ENCODE data around the gene REPIN1. TPM values are rescaled to one million over a fixed set of nuclear protein-coding genes. Genes with fewer than 3 reads are reported as not detected.

Gene REPIN1
- polyA plus RNA-seq, 2 of the 4 experiments (the other 2 are of a cell fraction): 48.1 to 101 TPM

- no peak for DNase-seq (ENCODE audit: low read depth in 1 of 2, low spot score in 1 of 2)
- WGBS (ENCODE audit: missing lambda C conversion rate): 63% methylated on average over 63 of the region's 82 CpGs
- POLR2A ChIA-PET: no interaction called here
- Histone ChIP-seq H3K9me3 (no peaks in the 10 kb centered on the region), H3K27ac (peak within 1 kb of the TSS in 1 of 2 experiments; percentile 58; a peak in 3 of 6 replicates), H3K4me3 (peak within 1 kb of the TSS; percentile 35; the same call in 2 of the 3 replicates), H3K4me2 (peak within 1 kb of the TSS; percentile 57), H3K4me1 (no peaks in the 10 kb centered on the region)
- peak in 1 of 2 experiments; percentile 53; a peak in 3 of 6 replicates for ATAC-seq
- FAIRE-seq: no peak
- TF ChIP-seq SMC3 (IDR thresholded peaks at IDR 0.05) (no peak), KDM1A (IDR thresholded peaks at IDR 0.05; ENCODE audit: low read depth) (no peak), RFX5 (IDR thresholded peaks at IDR 0.05) (no peak), CHD2 (IDR thresholded peaks at IDR 0.05; ENCODE audit: low read length, partially characterized antibody) (no peak), ELK1 (IDR thresholded peaks at IDR 0.05; ENCODE audit: low read depth, low read length) (no peak), CBX2 (IDR thresholded peaks at IDR 0.05; ENCODE audit: borderline replicate concordance, low read depth) (no peak)
- CTCF ChIA-PET: no interaction called here
These were observed 45.6 kb upstream of the REPIN1 start, which contains the start of the genes ACTR3C and LRRC61 for GRCh38 chr7:150322833-150323681. TSS of gene ACTR3C (minus strand) at chr7:150323545. CDS start at chr7:150295296, 28,249 bp downstream. TSS of gene LRRC61 (plus strand) at chr7:150323355. CDS start at chr7:150336862, 13,507 bp downstream.

- no peaks in the 10 kb centered on the region for H3K9me3 ChIP-seq
- TF ChIP-seq PHF8 (IDR thresholded peaks at IDR 0.05; ENCODE audit: borderline replicate concordance, low read depth) (no peak), REST (IDR thresholded peaks at IDR 0.05) (no peak), RNF2 (IDR thresholded peaks at IDR 0.05; ENCODE audit: borderline replicate concordance, low read depth) (no peak), ZFP36 (IDR thresholded peaks at IDR 0.05; ENCODE audit: borderline replicate concordance, partially characterized antibody) (no peak)
- POLR2A ChIA-PET: no interaction called here
- DNase-seq (ENCODE audit: low read depth in 1 of 2, low spot score in 1 of 2) (no peak), FAIRE-seq (no peak), ATAC-seq (no peak; a peak in 1 of 6 replicates)
- peak overlapping the region; percentile 57 for H3K4me2 ChIP-seq
- H3K27ac ChIP-seq: no peak overlapping the region; a peak in 1 of 6 replicates
- H3K4me1 ChIP-seq: no peaks in the 10 kb centered on the region
- CTCF ChIA-PET: no interaction called here
- peak overlapping the region; percentile 35; the same call in 1 of the 3 replicates for H3K4me3 ChIP-seq
- 82% methylated on average over 16 of the region's 16 CpGs for WGBS (ENCODE audit: missing lambda C conversion rate)
These were observed 44.8 kb upstream of the REPIN1 start for GRCh38 chr7:150323682-150324372.

GRCh38 chr7:150324373-150324961, 44.2 kb upstream of the REPIN1 start:
- Histone ChIP-seq H3K4me2 (no peak overlapping the region), H3K9me3 (no peaks in the 10 kb centered on the region), H3K4me3 (no peak overlapping the region), H3K4me1 (no peaks in the 10 kb centered on the region), H3K27ac (no peak overlapping the region)
- POLR2A ChIA-PET: no interaction called here
- CTCF ChIA-PET: interaction anchor here (1.6 kb wide), 1 partner anchor 10 kb away, joined by 3 read pairs; no protein-coding TSS in a partner anchor
- ATAC-seq: peak in 1 of 2 experiments; percentile 49; a peak in 3 of 6 replicates
- no peak for FAIRE-seq
- 83% methylated on average over 12 of the region's 12 CpGs for WGBS (ENCODE audit: missing lambda C conversion rate)
- DNase-seq (ENCODE audit: low read depth in 1 of 2, low spot score in 1 of 2): no peak
- TF ChIP-seq MAX (IDR thresholded peaks at IDR 0.05) (no peak), EP300 (IDR thresholded peaks at IDR 0.05) (no peak), ATOH8 (CRISPR knock-in tag; IDR thresholded peaks at IDR 0.05; ENCODE audit: low read depth) (no peak), SMC3 (IDR thresholded peaks at IDR 0.05) (no peak), ZC3H11A (IDR thresholded peaks at IDR 0.05) (no peak), RFX5 (IDR thresholded peaks at IDR 0.05) (no peak), FOXS1 (CRISPR knock-in tag; IDR thresholded peaks at IDR 0.05) (no peak), HEYL (CRISPR knock-in tag; IDR thresholded peaks at IDR 0.05) (no peak), GATA3 (IDR thresholded peaks at IDR 0.05; ENCODE audit: borderline replicate concordance) (no peak), RAD21 (conservative IDR thresholded peaks at IDR 0.05 in 1 of 2, IDR thresholded peaks at IDR 0.05 in 1 of 2) (no peak), CHD2 (IDR thresholded peaks at IDR 0.05; ENCODE audit: low read length, partially characterized antibody) (no peak), HOXA7 (CRISPR knock-in tag; IDR thresholded peaks at IDR 0.05) (no peak), EHF (CRISPR knock-in tag; IDR thresholded peaks at IDR 0.05) (no peak), ELK1 (IDR thresholded peaks at IDR 0.05; ENCODE audit: low read depth, low read length) (no peak), NR3C1 (IDR thresholded peaks at IDR 0.05) (no peak), TP53 (CRISPR knock-in tag; IDR thresholded peaks at IDR 0.05) (no peak)

All from A549 (cell line).